Stimulated activated CD8-positive, alpha-beta memory T cell treated with anti-CD3 and anti-CD28 coated beads, Interleukin-4, amount 100 ng/mL, for 24 hours (primary cell): ENCODE results near the gene SLC9A2.

Source experiments
- DNase-seq: peaks from one replicate; pipeline ENCODE4 v3.0.0-alpha.2; 2020; ENCODE audit warnings: low read depth

Gene SLC9A2

DNA sequence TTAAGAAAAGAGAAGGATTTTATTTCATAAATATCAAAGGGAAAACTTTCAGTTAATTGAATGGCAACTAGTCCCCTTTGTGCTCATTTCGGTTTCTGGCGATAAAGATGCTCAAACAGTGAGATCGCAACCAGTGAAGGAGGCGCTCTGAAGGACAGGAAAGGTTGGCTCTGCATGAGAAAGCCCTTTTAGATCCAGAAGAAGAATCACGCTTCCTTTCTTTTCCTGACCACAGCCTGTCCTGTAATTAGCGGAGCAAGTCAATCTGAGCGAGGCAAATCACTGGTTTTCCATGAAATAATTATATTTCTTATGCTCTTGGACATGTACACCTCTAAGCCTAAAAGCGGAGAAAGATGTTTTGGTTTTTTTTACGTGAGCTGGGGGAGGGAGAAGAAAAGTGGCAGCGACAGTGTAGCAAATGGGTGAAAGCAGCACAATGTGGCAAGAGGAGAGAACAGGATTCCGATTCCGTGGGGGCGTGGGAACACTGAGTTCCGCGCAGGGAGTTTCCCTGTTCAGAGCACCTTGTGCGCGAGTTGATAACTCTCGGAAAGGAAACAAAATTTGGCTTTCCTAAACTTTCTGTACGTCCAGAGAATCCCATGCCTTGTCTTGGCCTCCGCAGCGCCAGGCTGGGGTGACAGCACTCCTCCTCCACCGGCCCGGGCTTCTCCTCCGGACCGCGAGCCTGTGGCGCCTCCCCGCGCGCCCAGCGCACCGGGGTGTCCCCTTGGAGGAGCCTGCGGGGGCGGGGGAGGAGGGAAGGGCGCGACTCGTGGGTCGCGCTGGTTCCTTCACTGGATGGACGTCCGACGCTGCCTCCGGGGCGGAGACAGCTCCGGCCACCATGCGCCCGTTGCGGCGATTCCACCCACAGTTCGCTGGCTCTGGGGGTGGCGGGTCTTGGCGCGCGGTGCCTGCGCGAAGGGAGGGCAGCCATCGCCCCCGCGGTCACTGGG lies 620 bp upstream of the SLC9A2 start:
- DNase-seq, result peak; percentile 24

DNA sequence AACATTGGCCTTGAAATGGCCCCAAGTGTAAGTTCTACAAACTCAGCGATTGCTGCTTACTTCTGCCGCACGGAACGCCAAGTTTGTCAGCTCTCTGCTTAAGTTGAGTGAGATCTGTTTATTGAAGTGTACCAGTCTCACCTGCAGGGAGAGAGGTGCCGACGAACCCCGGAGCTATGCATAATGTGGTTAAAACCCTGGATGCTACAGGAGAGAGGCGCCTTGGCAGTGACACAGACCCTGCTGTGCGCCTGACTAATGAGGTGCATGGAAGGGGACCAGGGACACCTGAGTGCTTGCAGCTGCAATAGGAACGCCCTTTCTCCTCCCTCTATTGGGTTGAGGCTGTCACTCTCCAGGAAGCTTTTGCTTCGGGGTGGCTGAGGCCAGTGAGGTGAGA lies 979 bp downstream of the SLC9A2 start:
- DNase-seq, result no peak

DNA sequence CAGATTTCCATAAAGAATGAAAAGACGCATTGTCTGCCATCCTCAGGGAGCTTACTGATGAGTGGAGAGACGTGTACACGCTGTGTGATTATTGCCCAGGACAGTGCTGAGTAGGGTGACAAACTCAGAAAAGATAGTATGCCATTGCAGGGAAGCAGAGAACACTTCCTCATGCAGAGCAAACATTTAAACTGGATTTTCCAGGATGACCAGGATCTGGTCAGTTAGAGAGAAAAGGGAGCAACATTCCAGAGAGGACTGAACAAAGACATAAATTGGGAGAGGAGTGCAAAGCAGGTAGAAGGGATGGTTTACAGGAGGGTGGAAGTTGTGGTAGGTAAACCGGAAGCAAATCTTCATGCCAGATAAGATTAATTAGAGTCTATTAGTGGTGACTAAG lies 2.3 kb downstream of the SLC9A2 start:
- no peak for DNase-seq

DNA sequence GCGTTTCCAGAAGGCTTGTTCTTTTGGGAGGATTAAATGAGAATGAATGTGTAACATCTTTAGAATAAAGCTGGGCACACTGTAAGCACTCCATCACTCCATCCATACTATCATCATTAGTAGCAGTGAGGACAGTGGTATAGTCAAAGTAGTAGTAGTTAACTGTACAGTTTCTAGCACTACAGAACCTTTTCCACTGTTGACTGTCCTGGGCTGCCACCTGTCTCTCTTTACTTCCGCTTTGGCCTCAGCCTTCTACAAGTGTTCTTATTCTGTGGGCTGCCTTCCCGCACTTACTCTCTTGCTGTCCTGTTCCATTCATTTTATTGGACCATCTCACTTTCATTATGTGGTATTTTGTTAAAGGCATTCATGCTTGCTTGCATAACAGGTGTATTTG lies 3.3 kb downstream of the SLC9A2 start:
- no peak for DNase-seq

DNA sequence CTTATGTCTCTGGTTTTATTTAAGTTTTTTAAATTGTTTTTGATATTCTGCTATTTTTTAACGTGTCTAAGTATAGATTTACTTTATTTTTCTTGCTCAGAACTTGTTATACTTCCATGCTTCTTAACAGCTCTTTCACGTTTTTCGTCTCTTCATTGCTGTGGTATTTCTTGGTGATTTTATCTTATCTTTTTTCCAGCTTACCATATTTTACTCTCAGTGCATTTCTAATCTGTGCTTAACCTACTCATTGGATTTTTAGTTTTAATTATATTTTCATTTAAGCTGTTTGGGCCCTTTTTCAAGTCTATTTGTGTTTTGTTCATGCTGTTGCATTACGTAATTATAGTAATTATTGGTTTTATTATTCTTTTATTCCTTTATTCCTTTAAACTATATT lies 11.1 kb downstream of the SLC9A2 start:
- no peak for DNase-seq

DNA sequence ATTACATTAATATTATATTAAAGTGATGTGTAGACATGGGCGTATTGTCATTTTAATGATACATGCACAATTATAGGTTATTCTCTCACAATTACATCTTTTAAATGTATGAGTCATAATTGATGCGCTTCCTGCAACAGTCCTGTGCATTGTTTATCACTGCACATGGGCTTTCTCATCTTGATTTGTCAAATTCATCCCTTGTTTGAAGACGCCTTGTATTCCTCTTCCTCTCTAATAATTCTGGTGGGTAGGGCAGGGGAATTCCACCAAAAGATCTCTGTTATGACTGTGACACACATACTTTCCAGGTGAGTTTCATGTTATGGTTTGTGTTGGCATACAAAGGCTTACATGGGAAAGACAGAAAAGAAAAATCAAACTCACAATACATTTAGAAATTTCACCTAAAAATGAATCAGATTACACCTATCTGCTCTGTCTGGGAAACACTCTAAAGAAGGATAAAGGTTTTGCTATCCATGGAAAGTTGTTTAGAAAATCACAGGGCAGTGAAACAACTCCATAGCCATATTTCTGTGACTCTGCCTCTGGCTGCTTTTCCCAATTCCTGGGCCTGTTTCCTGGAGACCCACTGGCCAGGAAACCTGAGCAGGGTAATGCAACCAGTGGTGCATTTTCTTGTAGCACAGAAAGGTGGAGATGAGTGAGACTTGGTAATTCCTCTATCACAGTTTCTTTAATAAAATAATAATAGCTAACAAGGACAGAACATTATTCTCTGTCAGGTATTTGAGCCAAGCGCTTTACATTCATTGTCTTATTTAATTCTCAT lies 13.2 kb downstream of the SLC9A2 start:
- no peak for DNase-seq

DNA sequence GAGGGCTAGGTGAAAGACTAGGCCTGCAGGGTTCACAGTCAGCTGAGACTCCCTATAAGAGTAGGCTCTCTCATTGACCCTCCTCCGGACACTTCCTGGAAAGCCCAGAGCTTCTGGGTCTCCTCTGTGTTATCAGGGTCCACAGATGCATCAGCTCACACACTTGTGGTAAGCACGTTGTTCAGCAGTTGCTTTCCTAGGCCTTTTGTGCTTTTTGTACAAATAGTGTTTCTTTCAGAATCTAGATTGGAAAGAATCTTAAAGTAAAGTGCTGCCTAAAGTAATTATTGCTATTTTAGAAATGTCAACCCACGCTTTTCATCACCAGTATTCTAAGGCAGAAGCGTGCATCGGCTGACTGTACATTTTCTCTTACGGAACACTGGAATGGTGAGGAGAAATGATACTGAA lies 15.5 kb downstream of the SLC9A2 start:
- no peak for DNase-seq

DNA sequence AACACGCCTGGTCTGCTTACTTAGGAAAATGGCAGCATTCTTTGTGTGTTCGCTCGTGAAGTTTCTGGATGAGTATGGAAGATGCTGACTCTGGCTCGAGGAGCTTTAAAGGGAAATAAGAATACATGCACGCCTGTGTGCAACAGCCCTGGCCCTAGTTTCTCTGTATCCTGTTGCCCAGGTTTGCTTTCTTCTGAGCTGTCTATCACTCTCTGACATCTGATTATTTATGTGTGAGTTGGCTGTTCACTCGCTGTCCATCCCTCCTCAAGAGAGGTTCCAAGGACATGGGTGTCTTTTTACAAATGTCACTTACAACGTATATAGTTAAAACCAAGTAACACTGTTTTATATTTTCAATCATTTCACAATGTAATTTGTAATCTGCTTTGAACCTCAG lies 16.0 kb downstream of the SLC9A2 start:
- no peak for DNase-seq

DNA sequence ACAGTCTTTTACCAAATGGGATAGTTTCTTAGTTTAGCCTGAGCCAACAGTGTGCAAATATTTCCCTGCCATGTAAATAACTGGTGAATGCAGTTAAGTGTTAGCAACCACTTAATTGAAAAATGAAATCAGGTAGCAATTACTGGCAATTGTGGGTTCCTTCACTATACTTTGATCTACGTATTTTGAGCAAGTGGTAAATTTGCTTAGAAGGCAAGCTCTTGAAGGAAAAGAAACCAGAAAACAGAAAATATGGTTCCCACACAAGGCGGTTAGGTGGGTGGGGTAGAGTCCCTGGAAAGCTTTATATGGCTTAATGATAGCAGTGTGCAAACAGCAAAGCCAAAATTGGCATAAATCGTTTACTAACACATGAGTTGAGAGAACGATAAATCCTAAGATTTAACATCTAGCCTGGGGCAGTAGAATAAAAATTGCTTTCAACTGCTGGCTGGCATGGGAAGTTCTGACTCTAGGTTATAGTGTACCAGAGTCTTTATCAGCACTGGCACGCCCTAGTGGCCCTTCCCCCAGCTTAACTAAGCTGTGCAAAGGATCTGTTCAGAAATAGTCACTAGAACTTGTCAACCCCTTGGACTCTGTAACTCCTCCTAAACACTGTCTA lies 17.0 kb downstream of the SLC9A2 start:
- DNase-seq, result no peak

DNA sequence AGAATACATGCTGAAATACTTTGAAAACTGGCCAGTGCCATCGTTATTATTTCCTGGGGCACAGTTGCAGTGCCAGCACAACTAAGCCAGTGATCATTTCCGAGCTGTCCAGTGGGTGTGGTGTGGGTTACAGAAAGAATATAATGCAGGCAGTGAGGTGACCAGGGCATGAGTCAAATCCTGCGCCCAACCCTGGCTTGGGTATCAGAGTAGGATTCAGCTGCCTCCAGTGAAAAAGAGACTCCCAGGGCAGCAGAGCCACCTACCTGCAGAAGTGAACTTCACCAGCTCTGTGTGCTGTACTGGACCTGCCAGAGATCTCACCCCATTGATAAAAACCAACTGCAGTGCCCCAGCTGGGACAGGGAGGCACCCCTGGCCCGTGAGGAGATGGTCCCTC lies 18.0 kb downstream of the SLC9A2 start:
- DNase-seq, result no peak

DNA sequence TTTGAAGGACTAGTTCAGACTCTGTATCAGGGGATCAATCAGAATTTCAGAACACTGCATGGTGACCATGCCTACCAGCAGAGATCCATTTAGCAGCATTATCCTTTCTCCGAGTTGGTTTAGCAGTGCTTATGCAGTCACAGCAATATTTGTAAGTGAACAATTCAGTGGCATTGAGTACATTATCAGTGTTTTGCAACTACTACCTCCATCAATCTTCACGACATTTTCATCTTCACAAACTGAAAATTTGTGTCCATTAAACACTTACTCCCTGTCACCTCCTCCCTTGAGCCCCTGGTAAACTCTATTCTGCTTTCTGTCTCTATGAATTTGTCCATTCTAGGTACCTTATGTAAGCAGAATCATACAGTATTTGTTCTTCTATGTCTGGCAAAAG lies 20.1 kb downstream of the SLC9A2 start:
- DNase-seq, result no peak

DNA sequence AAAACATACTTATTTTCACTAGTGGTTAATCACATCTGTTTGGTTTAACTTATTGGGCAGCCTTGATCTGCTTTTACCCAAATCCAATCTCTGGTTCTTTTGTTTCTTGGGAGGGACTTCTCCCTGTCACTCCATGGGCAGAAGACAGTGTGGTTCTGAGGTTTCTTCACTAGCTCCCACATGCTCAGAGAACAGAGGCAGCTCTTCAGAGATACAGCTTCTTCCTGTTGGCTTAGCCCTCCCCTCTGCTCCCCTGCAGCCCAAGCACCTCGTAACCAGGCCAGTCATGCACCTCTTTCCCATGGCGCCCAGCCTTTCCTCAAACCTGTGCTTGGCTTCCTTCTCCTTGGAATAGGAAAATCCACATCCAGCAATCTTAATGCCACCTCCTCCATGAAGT lies 32.8 kb downstream of the SLC9A2 start:
- DNase-seq, result no peak

DNA sequence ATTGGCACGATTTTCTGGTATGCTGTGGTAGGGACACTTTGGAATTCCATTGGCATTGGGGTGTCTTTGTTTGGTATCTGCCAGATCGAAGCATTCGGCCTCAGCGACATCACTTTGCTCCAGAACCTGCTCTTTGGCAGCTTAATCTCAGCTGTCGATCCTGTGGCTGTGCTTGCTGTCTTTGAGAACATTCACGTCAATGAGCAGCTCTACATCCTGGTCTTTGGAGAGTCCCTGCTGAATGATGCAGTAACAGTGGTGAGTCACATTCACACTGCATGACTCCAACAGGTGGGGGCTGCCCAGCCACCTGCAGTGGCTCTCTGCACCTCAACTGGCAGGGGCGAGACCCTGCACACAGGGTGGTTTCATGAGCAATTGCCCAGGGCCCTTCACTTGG lies 38.4 kb downstream of the SLC9A2 start:
- no peak for DNase-seq

DNA sequence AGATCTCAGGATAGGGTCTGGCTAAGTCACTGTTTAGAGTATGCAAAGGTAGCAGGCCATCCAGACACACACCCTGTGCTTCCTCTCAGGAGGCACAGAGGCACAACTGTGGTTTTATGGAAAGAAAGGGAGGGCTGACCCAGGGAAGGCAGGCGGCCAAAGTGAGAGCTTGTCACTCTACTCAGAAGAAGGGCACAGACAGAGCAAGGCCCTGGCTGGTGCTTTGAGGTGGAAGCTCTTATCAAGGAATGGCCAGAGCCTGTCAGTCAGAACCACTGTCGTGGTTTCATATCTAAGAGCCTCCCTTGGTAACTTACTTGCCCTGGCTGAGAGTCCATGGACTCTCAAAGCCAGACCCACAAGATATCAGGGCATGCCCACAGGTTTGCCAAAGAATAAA lies 40.7 kb downstream of the SLC9A2 start:
- no peak for DNase-seq

DNA sequence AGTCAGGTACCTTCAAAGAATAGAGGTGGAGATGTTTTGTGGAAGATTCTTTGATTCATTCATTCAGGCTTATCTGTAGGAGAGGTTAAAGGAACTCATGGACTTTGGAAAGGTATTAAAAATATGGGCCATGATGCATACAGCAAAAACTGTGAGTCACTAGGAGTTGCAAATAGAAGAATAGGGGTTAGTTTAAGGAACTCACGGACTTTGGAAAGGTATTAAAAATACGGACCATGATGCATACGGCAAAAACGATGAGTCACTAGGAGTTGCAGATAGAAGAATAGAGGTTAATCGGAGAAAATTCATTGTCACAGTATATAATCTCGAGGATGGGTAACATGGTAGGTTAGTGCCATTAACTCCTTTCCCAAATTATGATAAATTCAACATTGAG lies 41.2 kb downstream of the SLC9A2 start:
- DNase-seq, result no peak

DNA sequence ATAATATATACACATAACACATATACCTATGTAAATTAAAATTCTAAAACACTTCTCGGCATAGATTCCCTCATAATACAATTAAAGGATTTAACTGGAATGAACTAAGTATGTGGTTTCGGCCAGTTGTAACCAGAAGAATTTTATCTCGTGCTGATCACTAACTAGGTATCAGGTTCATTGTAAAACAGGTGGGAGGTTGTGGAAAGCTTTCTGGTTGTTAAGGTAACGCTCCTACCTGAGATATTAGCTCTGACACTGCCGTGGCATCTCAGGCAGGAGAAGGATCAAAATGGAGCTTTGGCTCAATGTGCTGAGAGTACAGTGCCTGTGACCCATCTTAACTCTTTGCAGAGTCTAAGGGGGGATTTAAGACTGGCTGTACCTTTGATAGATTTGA lies 42.5 kb downstream of the SLC9A2 start:
- no peak for DNase-seq

DNA sequence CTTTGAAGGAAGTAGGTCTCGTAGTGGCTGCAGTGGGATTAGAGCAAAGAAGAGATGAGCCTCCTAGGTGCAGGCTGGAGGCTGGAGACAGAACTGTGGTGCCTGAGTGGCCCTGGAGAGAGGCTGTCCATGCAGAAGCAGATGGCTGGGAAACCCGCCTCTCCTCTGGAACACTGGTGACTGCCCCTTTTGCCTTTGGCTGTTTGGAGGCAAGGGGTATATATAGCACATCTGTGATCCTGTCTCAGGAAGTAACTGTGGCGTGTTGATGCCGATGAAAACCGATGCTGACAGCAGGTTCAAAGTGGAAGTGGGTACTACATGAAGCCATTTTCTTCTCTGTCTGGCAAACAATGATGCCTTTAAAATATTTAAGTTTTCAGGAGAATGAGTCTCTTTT lies 43.5 kb downstream of the SLC9A2 start:
- DNase-seq, result no peak

DNA sequence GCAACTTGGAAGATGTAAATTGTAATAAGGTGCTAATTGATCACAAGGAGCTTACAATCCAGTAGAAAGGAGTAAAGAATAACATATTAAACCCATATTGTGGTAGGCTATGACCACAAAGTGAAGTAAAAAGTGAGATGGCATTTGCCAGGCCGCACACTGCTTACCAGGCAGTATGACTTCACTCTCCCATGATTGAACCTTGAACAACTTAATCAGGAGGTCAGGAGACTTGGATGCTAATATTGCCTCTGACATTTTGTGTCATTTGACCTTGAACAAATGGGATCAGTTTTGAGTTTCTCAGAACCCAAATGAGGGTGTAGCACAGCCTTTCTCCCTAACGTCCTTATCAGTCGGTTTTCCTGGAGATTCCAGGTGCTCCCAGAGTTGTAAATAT lies 44.0 kb downstream of the SLC9A2 start:
- DNase-seq, result no peak

DNA sequence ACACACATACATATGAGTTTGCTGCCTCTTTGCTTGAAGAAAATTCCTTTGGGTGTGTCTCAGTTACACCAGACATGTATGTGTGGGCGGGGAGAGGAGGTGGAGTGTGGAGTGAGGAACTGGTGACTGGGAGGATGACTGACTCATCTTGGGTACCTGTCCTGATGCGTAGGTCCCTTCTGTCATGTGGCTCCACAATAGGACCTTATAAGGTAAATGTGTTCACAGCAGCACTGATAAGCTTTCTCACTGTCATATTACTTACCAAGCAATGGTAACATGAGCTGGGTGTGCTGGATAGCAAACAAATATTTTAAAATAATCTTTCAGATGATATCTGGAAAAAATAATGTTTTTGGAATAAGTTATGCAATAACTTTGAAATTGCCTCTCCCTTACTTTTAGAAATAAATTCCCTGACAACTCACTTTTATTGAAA lies 45.1 kb downstream of the SLC9A2 start:
- DNase-seq, result peak; percentile 18

DNA sequence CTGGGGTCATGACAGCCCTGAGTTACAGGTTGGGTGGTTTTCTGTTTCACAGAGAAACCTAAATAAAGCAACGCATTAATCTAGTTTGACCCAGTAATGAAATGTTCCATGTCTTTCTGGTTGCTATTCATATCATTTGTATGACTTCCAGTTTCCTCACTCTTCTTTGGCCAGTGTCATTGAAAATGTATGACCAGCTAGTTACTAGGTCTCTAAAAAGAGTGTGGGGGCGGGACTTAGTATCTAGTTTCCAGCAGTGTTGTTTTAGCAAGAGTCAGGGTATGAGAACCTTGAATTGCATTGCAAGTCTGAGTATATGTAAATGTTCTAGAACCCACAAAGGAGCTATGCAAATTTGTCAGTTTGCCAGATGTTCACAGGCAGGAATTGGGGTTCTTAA lies 47.7 kb downstream of the SLC9A2 start:
- DNase-seq, result no peak

DNA sequence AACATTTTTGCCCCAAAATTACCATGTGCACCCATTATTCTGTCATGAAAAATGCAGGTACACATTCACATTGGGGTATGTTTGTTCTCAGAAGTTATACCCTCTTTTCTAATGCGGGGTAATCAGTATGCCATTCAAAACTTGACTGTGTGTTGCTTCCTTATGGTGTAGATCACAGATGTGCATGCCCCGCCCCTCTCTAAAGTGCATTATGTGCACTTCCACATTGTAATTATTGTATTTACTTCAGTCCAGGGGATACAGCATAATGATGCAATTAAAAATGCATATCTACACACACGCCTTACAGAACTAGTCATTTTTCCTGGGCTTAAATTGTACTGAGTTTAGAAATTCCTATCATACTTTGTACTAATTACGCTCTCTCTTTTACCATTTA lies 48.8 kb downstream of the SLC9A2 start:
- no peak for DNase-seq

DNA sequence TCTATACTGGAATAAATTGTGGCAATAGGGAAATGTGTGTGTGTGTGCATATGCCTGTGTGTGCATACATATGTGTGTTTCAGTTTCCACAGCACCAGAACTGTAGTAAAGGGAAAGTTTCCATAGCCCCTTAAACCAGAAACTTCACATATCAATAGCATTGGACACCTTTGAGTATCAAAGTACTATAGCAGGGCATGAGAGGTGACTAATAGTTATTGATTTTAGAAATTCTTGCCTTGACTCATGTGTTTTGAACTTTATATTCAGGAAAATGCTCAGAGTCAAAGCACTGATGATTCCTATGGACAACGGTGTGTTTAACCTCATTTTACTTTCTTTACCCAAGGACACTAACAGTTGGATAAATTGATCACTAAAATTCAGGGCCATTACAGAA lies 50.0 kb downstream of the SLC9A2 start:
- no peak for DNase-seq
